Chondrocyte (in vitro differentiated cells): ENCODE measurements around the gene PHLDB3. TPM values are rescaled to one million over a fixed set of nuclear protein-coding genes. Genes with fewer than 3 reads are reported as not detected.
A peak's percentile ranks its signal among the peaks of the same experiment; 100 is the strongest.

ENCODE experiments used
- DNase-seq: peaks from one replicate; pipeline ENCODE4 v3.0.0; 2021; ENCODE audit warnings: mixed read lengths, low spot score
- H3K27ac Mint-ChIP-seq: one replicate; pipeline ENCODE4 v1.8.0; 2021; ENCODE audit warnings: mild to moderate bottlenecking, moderate library complexity, mixed read lengths; ENCODE audit not compliant: unreplicated experiment
- H3K27me3 Mint-ChIP-seq: 2 replicates; pipeline ENCODE4 v1.8.0; 2021; ENCODE audit warnings: low read depth, mixed read lengths
- H3K36me3 Mint-ChIP-seq: 2 replicates; pipeline ENCODE4 v1.8.0; 2021; ENCODE audit warnings: low read depth, mixed read lengths
- H3K4me1 Mint-ChIP-seq: 2 replicates; pipeline ENCODE4 v1.8.0; 2021; ENCODE audit warnings: low read depth, mild to moderate bottlenecking, mixed read lengths
- H3K4me3 Mint-ChIP-seq: one replicate; pipeline ENCODE4 v1.8.0; 2021; ENCODE audit warnings: mild to moderate bottlenecking, moderate library complexity, mixed read lengths; ENCODE audit not compliant: unreplicated experiment
- H3K9me3 Mint-ChIP-seq: 2 replicates; pipeline ENCODE4 v1.8.0; 2021; ENCODE audit warnings: low read depth, mixed read lengths
- CTCF ChIP-seq: fragments of 200-600 bp; sonication (generic); IDR thresholded peaks from 2 replicates; pipeline ENCODE4 v1.5.0; 2021; ENCODE audit warnings: antibody characterized with exemption, mild to moderate bottlenecking, moderate library complexity
- total RNA-seq: library from RNA; stranded (reverse); gene quantifications from 3 replicates; pipeline ENCODE4 v1.2.1, GENCODE V29; 2021

The PHLDB3 gene
- total RNA-seq, 1 donor from 2014 or later = 7.0 TPM

GRCh38 chr19:43457809-43458208, 46.7 kb downstream of the PHLDB3 start:
- Mint-ChIP-seq H3K27me3 (peaks cover 14% of the 10 kb centered on the region), H3K27ac (no peak overlapping the region), H3K36me3 (peaks cover 3% of the 10 kb centered on the region), H3K9me3 (peaks cover under 1% of the 10 kb centered on the region), H3K4me1 (no peaks in the 10 kb centered on the region), H3K4me3 (no peak overlapping the region)
- no peak for TF ChIP-seq CTCF
- DNase-seq = no peak

GRCh38 chr19:43455321-43456113, 49.0 kb downstream of the PHLDB3 start:
- Mint-ChIP-seq H3K36me3 (peaks cover 2% of the 10 kb centered on the region), H3K4me1 (peaks cover 5% of the 10 kb centered on the region), H3K27me3 (peaks cover 16% of the 10 kb centered on the region), H3K9me3 (peaks cover 7% of the 10 kb centered on the region), H3K4me3 (no peak overlapping the region), H3K27ac (no peak overlapping the region)
- no peak for DNase-seq
- TF ChIP-seq CTCF = no peak

GRCh38 chr19:43454031-43454430, 50.5 kb downstream of the PHLDB3 start:
- Mint-ChIP-seq H3K4me3 (no peak overlapping the region), H3K27ac (no peak overlapping the region), H3K9me3 (peaks cover 7% of the 10 kb centered on the region), H3K36me3 (peaks cover 2% of the 10 kb centered on the region), H3K4me1 (peaks cover 7% of the 10 kb centered on the region), H3K27me3 (peaks cover 16% of the 10 kb centered on the region)
- no peak for DNase-seq
- no peak for TF ChIP-seq CTCF

- Mint-ChIP-seq H3K9me3 (peaks cover 7% of the 10 kb centered on the region), H3K4me3 (no peak overlapping the region), H3K4me1 (peaks cover 7% of the 10 kb centered on the region)
Measured at GRCh38 chr19:43452582-43452981, 52.0 kb downstream of the PHLDB3 start.

GRCh38 chr19:43450545-43450997, 54.0 kb downstream of the PHLDB3 start:
- DNase-seq = no peak
- H3K4me3 Mint-ChIP-seq = no peak overlapping the region
- peaks cover 2% of the 10 kb centered on the region for H3K36me3 Mint-ChIP-seq
- peaks cover 12% of the 10 kb centered on the region for H3K4me1 Mint-ChIP-seq
- no peak for TF ChIP-seq CTCF
- peak overlapping the region; percentile 62 for H3K27ac Mint-ChIP-seq
- H3K27me3 Mint-ChIP-seq = peaks cover 10% of the 10 kb centered on the region
- peaks cover 7% of the 10 kb centered on the region for H3K9me3 Mint-ChIP-seq

More at GRCh38 chr19:43452582-43452981, 52.0 kb downstream of the PHLDB3 start:
- TF ChIP-seq CTCF = no peak
- peaks cover 13% of the 10 kb centered on the region for H3K27me3 Mint-ChIP-seq
- no peak overlapping the region for H3K27ac Mint-ChIP-seq
- DNase-seq = no peak
- H3K36me3 Mint-ChIP-seq = peaks cover 2% of the 10 kb centered on the region
